Measurements from ENCODE around the gene INF2. TPM values are rescaled to one million over a fixed set of nuclear protein-coding genes. Genes with fewer than 3 reads are reported as not detected.
"Not testable (repeated sequence)": the region's sequence is repeated elsewhere in the genome, so short reads cannot be mapped to it uniquely, and the experiment has no call there.

INF2 gene
- total RNA-seq, 3 donors from 2014 or later (not counting 1 experiment from before 2014, with no cell fraction given), result 12.7 to 21.9 (median 15.3) TPM

DNA sequence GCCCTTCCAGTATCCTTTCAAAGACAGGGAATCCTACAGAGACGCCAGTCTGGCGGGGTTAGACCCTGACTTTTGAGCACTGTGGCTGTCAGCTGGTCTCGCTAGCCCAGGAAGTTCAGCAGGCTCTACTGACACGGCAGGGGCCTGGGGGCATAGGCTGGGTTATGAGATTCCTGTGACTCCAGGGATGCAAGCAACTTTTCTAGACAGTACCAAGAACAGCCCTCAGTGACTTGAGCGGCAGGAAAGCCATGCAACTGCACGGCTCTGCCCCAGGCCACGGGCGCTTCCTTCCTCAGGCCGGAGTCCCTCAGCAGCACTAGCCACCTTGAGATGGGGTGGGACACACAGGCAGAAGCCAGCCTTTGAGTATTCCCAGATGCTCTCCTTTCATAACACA is 58.5 kb downstream of the INF2 start:
- Histone ChIP-seq H3K36me3 (ENCODE audit: control insufficient read depth, insufficient read depth, low read length) (no peaks in the 10 kb centered on the region), H3K4me3 (ENCODE audit: low read length) (no peak overlapping the region), H3K27me3 (ENCODE audit: control insufficient read depth, insufficient read depth, low read length) (no peaks in the 10 kb centered on the region), H3K4me1 (ENCODE audit: control insufficient read depth, insufficient read depth, low read length) (peaks cover 6% of the 10 kb centered on the region), H3K9me3 (ENCODE audit: control insufficient read depth, insufficient read depth, low read length) (no peaks in the 10 kb centered on the region), H3K27ac (ENCODE audit: low read length) (no peak overlapping the region)
- no peak for ATAC-seq
- H3K9me3 Mint-ChIP-seq, result no peaks in the 10 kb centered on the region
- DNase-seq, result no peak
- WGBS (ENCODE audit: insufficient coverage), result 78% methylated on average over 9 of the region's 9 CpGs
- TF ChIP-seq, protein P1, sequence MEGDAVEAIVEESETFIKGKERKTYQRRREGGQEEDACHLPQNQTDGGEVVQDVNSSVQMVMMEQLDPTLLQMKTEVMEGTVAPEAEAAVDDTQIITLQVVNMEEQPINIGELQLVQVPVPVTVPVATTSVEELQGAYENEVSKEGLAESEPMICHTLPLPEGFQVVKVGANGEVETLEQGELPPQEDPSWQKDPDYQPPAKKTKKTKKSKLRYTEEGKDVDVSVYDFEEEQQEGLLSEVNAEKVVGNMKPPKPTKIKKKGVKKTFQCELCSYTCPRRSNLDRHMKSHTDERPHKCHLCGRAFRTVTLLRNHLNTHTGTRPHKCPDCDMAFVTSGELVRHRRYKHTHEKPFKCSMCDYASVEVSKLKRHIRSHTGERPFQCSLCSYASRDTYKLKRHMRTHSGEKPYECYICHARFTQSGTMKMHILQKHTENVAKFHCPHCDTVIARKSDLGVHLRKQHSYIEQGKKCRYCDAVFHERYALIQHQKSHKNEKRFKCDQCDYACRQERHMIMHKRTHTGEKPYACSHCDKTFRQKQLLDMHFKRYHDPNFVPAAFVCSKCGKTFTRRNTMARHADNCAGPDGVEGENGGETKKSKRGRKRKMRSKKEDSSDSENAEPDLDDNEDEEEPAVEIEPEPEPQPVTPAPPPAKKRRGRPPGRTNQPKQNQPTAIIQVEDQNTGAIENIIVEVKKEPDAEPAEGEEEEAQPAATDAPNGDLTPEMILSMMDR (IDR thresholded peaks at IDR 0.05), result no peak
- no peak overlapping the region for H3K27ac Mint-ChIP-seq
- H3K36me3 Mint-ChIP-seq, result no peaks in the 10 kb centered on the region
- no peak overlapping the region for H3K4me3 Mint-ChIP-seq
- intact Hi-C loops (cut with micrococcal nuclease), result no loop called here
- no peaks in the 10 kb centered on the region for H3K27me3 Mint-ChIP-seq (ENCODE audit: low read depth in 2 of 2)
- peaks cover 1 to 5% of the 10 kb centered on the region in 2 donors for H3K4me1 Mint-ChIP-seq

DNA sequence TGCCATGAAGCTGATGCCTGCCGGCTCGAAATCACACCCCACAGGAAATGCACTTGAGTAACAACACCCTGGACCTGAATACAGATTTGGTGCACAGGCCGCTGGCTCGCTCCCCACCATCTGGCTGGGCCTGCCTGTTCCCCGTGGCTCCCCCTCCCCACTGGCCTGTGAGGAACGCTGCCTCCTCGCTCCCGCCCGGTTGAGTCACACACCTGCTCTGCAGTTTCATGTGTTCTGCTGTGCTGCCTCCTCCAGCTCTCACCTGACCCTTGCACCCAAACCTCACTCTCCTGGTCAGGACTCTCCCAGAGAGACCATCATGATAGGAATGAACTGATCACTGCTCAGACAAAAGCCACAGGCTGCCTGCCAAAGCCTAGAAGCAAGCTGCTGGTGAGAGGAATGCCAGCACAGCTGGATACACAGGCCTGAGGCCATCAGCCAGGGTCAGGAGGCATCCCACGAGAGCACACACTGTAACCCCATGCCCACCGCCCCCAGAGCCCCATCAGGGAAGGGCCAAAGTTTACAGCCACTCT is 59.8 kb downstream of the INF2 start:
- H3K9me3 Mint-ChIP-seq, result no peaks in the 10 kb centered on the region
- DNase-seq, result no peak

DNA sequence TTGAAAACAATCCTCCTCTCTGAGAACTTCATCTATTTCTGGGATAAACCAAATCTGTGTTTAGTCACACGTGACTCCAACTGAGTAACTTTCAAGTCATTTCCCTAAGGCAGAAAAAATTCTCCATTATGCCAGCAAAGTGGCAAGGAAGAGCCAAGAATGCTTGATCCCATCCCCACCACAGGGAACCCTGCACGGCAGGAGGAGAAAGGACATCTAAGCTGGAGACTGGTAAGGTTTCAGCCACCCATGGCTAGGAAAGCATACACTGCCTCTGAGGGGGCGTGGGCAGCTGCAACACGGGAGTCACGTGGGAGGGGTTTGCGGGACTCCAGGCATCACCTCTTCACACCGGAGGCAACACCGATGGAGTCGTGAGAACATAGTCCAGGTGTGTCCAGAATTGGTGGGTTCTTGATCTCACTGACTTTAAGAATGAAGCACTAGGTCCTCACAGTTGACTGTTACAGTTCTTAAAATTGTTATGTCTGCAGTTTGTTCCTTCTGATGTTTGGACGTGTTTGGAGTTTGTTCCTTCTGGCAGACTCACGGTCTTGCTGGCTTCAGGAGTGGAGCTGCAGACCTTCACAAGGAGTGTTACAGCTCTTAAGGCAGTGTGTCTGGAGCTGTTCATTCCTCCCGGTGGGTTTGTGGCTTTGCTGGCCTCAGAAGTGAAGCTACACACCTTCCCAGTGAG is 60.8 kb downstream of the INF2 start:
- no peaks in the 10 kb centered on the region for H3K36me3 ChIP-seq (ENCODE audit: control insufficient read depth, insufficient read depth, low read length)
- no peaks in the 10 kb centered on the region for H3K9me3 ChIP-seq (ENCODE audit: control insufficient read depth, insufficient read depth, low read length)
- TF ChIP-seq, protein P1 (IDR thresholded peaks at IDR 0.05), result no peak
- Mint-ChIP-seq H3K4me3 (no peak overlapping the region), H3K27me3 (ENCODE audit: low read depth in 2 of 2) (no peaks in the 10 kb centered on the region), H3K36me3 (no peaks in the 10 kb centered on the region), H3K9me3 (no peaks in the 10 kb centered on the region), H3K4me1 (peaks cover 23 to 27% of the 10 kb centered on the region in 2 donors), H3K27ac (no peak overlapping the region)
- WGBS (ENCODE audit: insufficient coverage), result 93% methylated on average over 12 of the region's 12 CpGs
- peaks cover 20% of the 10 kb centered on the region for H3K4me1 ChIP-seq (ENCODE audit: control insufficient read depth, insufficient read depth, low read length)
- ATAC-seq (no peak), DNase-seq (no peak)
- intact Hi-C loops (cut with micrococcal nuclease), result no loop called here
- H3K27me3 ChIP-seq (ENCODE audit: control insufficient read depth, insufficient read depth, low read length), result no peaks in the 10 kb centered on the region
- no peak overlapping the region for H3K27ac ChIP-seq (ENCODE audit: low read length)
- H3K4me3 ChIP-seq (ENCODE audit: low read length), result no peak overlapping the region

More for the DNA sequence above, 59.8 kb downstream of the INF2 start:
- Mint-ChIP-seq H3K4me1 (peaks cover 12 to 18% of the 10 kb centered on the region in 2 donors), H3K36me3 (no peaks in the 10 kb centered on the region), H3K27ac (peak overlapping the region in 1 of 2 donors; percentile 47), H3K27me3 (ENCODE audit: low read depth in 2 of 2) (no peaks in the 10 kb centered on the region), H3K4me3 (no peak overlapping the region)
- Histone ChIP-seq H3K36me3 (ENCODE audit: control insufficient read depth, insufficient read depth, low read length) (no peaks in the 10 kb centered on the region), H3K27ac (ENCODE audit: low read length) (no peak overlapping the region), H3K9me3 (ENCODE audit: control insufficient read depth, insufficient read depth, low read length) (no peaks in the 10 kb centered on the region), H3K4me3 (ENCODE audit: low read length) (no peak overlapping the region), H3K27me3 (ENCODE audit: control insufficient read depth, insufficient read depth, low read length) (no peaks in the 10 kb centered on the region), H3K4me1 (ENCODE audit: control insufficient read depth, insufficient read depth, low read length) (peaks cover 15% of the 10 kb centered on the region)
- TF ChIP-seq, protein P1 (IDR thresholded peaks at IDR 0.05), result no peak
- intact Hi-C loops (cut with micrococcal nuclease), result no loop called here
- ATAC-seq, result no peak
- 76% methylated on average over 11 of the region's 11 CpGs for WGBS (ENCODE audit: insufficient coverage)

DNA sequence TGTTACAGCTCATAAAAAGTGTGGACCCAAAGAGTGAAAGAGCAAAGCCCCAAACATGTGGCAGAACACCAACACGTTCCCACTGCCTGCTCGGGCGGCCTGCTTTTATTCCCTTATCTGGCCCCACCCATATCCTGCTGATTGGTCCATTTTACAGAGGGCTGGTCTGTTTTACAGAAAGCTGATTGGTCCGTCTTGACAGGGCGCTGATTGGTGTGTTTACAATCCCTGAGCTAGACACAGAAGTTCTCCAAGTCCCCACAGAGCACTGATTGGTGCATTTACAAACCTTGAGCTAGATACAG is 61.3 kb downstream of the INF2 start:
- ATAC-seq; H3K27ac ChIP-seq (ENCODE audit: low read length); DNase-seq; H3K4me3 ChIP-seq (ENCODE audit: low read length); H3K27me3 Mint-ChIP-seq (ENCODE audit: low read depth in 2 of 2); H3K36me3 ChIP-seq (ENCODE audit: control insufficient read depth, insufficient read depth, low read length); H3K27ac Mint-ChIP-seq; intact Hi-C loops (cut with micrococcal nuclease); H3K27me3 ChIP-seq (ENCODE audit: control insufficient read depth, insufficient read depth, low read length); H3K9me3 Mint-ChIP-seq; H3K9me3 ChIP-seq (ENCODE audit: control insufficient read depth, insufficient read depth, low read length); H3K36me3 Mint-ChIP-seq: not testable (repeated sequence)
- Mint-ChIP-seq H3K4me3 (peak overlapping the region; percentile 49), H3K4me1 (peaks cover 25 to 29% of the 10 kb centered on the region in 2 donors)
- H3K4me1 ChIP-seq (ENCODE audit: control insufficient read depth, insufficient read depth, low read length), result peaks cover 25% of the 10 kb centered on the region
- 91% methylated on average over 5 of the region's 5 CpGs for WGBS (ENCODE audit: insufficient coverage)
